ENCODE results near the gene DDX49.

- TF ChIP-seq EZH2 (IDR thresholded peaks at IDR 0.05; ENCODE audit: insufficient read depth, poor library complexity, severe bottlenecking) (no peak), EZH2phosphoT487 (IDR thresholded peaks at IDR 0.05; ENCODE audit: insufficient read depth, low read depth) (no peak)
Measured at GRCh38 chr19:18898607-18899408, 20.7 kb upstream of the DDX49 start.

All from GM23248 (cell line).